GM19239 (cell line): ENCODE measurements around the gene POLR1C.
"Not testable (repeated sequence)": the region's sequence is repeated elsewhere in the genome, so short reads cannot be mapped to it uniquely, and the experiment has no call there.

ENCODE experiments used
- DNase-seq: peaks from one replicate; pipeline ENCODE4 v3.0.0; 2011; ENCODE audit warnings: low spot score; ENCODE audit not compliant: insufficient read length
- FAIRE-seq: peaks from 2 replicates; lab custom pipeline; 2011; peaks lifted over from hg19 to GRCh38; lab: Jason Lieb, UNC

The POLR1C gene

DNA sequence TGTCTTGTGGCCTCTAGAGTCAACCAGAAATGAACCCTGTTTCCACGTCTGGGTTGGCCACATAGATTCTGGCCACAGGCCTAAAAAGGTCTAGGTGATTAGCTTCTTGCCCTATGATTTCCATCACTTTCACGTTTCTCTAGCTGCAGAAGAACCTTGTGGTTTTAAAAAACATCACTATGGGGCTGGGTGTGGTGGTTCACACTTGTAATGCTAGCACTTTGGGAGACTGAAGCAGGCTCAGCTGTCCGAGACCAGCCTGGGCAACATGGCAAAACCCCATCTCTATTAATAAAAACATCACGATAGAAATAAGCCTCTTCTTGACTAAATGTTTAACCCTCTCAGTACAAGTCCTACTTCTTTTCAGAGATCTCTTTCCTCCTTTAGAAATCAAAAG, 27.6 kb downstream of the POLR1C start:
- DNase-seq (no peak), FAIRE-seq (no peak)

DNA sequence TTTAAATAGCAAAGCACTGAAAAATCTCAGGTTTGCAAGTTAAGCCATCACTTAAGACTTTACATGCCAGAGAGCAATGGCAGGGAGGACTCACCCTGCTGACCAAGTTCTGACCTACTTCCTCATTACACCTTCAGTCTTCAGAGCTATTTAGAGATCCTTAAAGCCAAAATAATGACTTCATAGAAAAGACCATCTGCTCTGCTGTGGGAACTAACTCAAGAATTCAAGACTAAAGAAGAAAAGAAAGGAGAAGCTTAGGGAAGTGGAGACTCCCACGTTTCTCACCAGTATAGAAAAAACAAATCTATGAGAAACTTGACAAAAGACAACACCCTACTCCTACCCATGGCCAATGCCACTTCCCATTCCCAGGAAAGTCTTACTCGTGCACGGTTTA, 30.3 kb downstream of the POLR1C start:
- FAIRE-seq (no peak), DNase-seq (no peak)

DNA sequence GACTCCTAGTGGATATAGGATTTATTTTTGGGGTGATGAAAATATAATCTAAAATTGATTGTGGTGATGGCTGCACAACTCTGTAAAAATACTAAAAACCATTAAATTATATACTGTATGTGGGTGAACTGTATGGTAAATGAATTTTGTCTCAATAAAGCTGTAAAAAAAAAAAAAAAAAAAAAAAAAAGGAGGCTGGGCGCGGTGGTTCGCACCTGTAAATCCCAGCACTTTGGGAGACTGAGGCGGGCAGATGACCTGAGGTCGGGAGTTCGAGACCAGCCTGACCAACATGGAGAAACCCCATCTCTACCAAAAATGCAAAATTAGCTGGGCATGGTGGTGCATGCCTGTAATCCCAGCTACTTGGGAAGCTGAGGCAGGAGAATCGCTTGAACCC, 40.7 kb downstream of the POLR1C start:
- not testable (repeated sequence) for DNase-seq, FAIRE-seq

DNA sequence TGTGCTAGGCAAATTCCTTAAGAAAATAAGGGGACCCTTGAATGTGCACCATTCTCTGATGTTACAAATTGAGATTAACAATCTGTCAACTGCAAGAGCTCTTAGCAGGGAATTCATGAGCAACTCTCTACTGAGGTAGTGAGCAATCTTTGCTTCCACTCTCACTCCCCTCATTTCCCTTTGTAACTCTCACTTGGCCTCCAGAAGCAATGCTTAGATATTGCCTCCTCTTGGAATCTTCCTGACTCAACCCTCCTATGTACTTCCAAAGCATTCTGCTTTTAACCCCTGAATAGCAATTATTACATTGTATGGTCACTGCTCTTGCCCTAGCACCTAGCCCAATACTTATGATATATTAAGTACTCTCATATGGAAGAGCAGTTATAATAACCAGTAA, 42.4 kb downstream of the POLR1C start:
- no peak for FAIRE-seq
- no peak for DNase-seq

DNA sequence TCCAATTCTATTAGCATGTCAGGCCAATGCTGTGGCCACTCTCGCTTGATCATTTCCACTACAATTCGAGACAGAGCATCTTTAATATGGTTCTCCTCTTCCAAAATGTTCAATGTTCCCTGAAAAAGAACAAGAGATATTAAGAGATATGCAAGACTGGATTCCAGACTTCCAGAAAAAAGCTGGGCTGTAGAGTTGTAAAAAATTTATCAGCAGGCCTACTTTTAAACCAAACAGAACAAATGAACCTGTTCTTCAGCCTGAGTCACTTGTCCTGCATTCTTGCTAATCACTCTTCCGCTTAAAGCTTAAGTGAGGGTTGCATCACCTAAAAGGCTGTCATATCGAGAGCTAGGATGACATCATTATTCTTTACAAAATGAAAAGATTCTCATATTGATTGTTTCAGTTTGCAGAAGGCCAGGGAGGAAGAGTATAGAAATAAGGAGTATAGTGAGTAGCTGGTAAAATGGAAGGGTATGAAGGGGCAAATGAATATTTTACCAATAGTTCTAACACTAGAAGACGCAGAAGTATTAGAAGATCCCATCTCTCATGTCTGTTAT, 54.1 kb downstream of the POLR1C start:
- DNase-seq (no peak), FAIRE-seq (no peak)
